Measurements from ENCODE around the gene MYO16.

- no peak for TF ChIP-seq CTCF (conservative IDR thresholded peaks at IDR 0.05 in 1 of 2, IDR thresholded peaks at IDR 0.05 in 1 of 2; ENCODE audit: low read depth in 1 of 2, low read length in 2 of 2)
- no peak for TF ChIP-seq EZH2 (IDR thresholded peaks at IDR 0.05; ENCODE audit: low read length, missing control alignments)
Measured at GRCh38 chr13:108769213-108770070, 140.0 kb downstream of the MYO16 start.
